Upper lobe of right lung (tissue), 1 donor: ENCODE data around the gene KRTAP22-1. TPM values are rescaled to one million over a fixed set of nuclear protein-coding genes. Genes with fewer than 3 reads are reported as not detected.

ENCODE experiments used
- ATAC-seq: fragments of 200-7000 bp; cut with Tn5 transposase; one replicate; pipeline ENCODE4 v1.9.1; 2020; ENCODE audit warnings: mild to moderate bottlenecking, moderate library complexity
- DNase-seq: peaks from one replicate; pipeline ENCODE4 v3.0.0-alpha.2; 2020
- H3K27ac ChIP-seq: fragments of 200-600 bp; one replicate; pipeline ENCODE4 v1.8.0; 2022
- H3K27me3 ChIP-seq: fragments of 200-600 bp; one replicate; pipeline ENCODE4 v1.8.0; 2022; ENCODE audit warnings: mild to moderate bottlenecking
- H3K36me3 ChIP-seq: fragments of 200-600 bp; one replicate; pipeline ENCODE4 v1.8.0; 2022
- H3K4me1 ChIP-seq: fragments of 200-600 bp; one replicate; pipeline ENCODE4 v1.8.0; 2022
- H3K4me3 ChIP-seq: fragments of 200-600 bp; one replicate; pipeline ENCODE4 v1.8.0; 2022; ENCODE audit warnings: mild to moderate bottlenecking
- H3K9me3 ChIP-seq: fragments of 200-600 bp; one replicate; pipeline ENCODE4 v1.8.0; 2022
- CTCF ChIP-seq: fragments of 200-600 bp; IDR thresholded peaks from one replicate; pipeline ENCODE4 v1.8.0; 2022; ENCODE audit warnings: antibody characterized with exemption
- intact Hi-C: fragments of 100-400 bp; cut with DNase I; formaldehyde crosslinking; loops from one replicate; pipeline ENCODE4 v1.11.0; 2022
- total RNA-seq: library from RNA; stranded (reverse); fragmentation: NEBNext Ultra II Directional; extraction: Animal tissue kit (Norgen Biotek cat#: 25700); gene quantifications from one replicate; pipeline ENCODE4 v1.2.1, GENCODE V29; 2021
- donor health status: DM: no; HTN: yes; CAD: no; lungs with severe emphysema.

The KRTAP22-1 gene
- total RNA-seq, 1 donor from 2014 or later, result not detected

- H3K4me3 ChIP-seq, result no peak overlapping the region
- no peak for DNase-seq
- H3K27ac ChIP-seq, result no peak overlapping the region
- no peak for TF ChIP-seq CTCF
- no peaks in the 10 kb centered on the region for H3K9me3 ChIP-seq
- no peaks in the 10 kb centered on the region for H3K36me3 ChIP-seq
- ATAC-seq, result no peak
- intact Hi-C loops, result no loop called here
- H3K4me1 ChIP-seq, result no peaks in the 10 kb centered on the region
- H3K27me3 ChIP-seq, result no peaks in the 10 kb centered on the region
Observed at GRCh38 chr21:30563072-30563471, 37.8 kb upstream of the KRTAP22-1 start.

- Histone ChIP-seq H3K27ac (no peak overlapping the region), H3K36me3 (no peaks in the 10 kb centered on the region), H3K27me3 (no peaks in the 10 kb centered on the region), H3K9me3 (no peaks in the 10 kb centered on the region), H3K4me1 (no peaks in the 10 kb centered on the region), H3K4me3 (no peak overlapping the region)
- no peak for TF ChIP-seq CTCF
- DNase-seq (no peak), ATAC-seq (no peak)
- intact Hi-C loops, result no loop called here
Observed at GRCh38 chr21:30563630-30564029, 37.3 kb upstream of the KRTAP22-1 start.

- intact Hi-C loops, result no loop called here
- Histone ChIP-seq H3K4me1 (no peaks in the 10 kb centered on the region), H3K4me3 (no peak overlapping the region), H3K27ac (no peak overlapping the region), H3K9me3 (no peaks in the 10 kb centered on the region), H3K27me3 (no peaks in the 10 kb centered on the region), H3K36me3 (no peaks in the 10 kb centered on the region)
- ATAC-seq (no peak), DNase-seq (no peak)
- no peak for TF ChIP-seq CTCF
Observed at GRCh38 chr21:30567617-30568016, 33.3 kb upstream of the KRTAP22-1 start.

GRCh38 chr21:30577766-30578165 lies 23.1 kb upstream of the KRTAP22-1 start:
- TF ChIP-seq CTCF, result no peak
- ATAC-seq, result no peak
- H3K36me3 ChIP-seq, result no peaks in the 10 kb centered on the region
- H3K4me3 ChIP-seq, result no peak overlapping the region
- no peak for DNase-seq
- H3K27ac ChIP-seq, result no peak overlapping the region
- H3K27me3 ChIP-seq, result no peaks in the 10 kb centered on the region
- intact Hi-C loops, result no loop called here
- H3K4me1 ChIP-seq, result no peaks in the 10 kb centered on the region
- H3K9me3 ChIP-seq, result no peaks in the 10 kb centered on the region

- H3K27ac ChIP-seq, result no peak overlapping the region
- H3K36me3 ChIP-seq, result no peaks in the 10 kb centered on the region
- no peaks in the 10 kb centered on the region for H3K27me3 ChIP-seq
- H3K4me1 ChIP-seq, result no peaks in the 10 kb centered on the region
- no peak for TF ChIP-seq CTCF
- ATAC-seq, result no peak
- no peak overlapping the region for H3K4me3 ChIP-seq
- intact Hi-C loops, result no loop called here
- no peaks in the 10 kb centered on the region for H3K9me3 ChIP-seq
- DNase-seq, result no peak
Observed at GRCh38 chr21:30579346-30579745, 21.5 kb upstream of the KRTAP22-1 start.

GRCh38 chr21:30580132-30580531 lies 20.8 kb upstream of the KRTAP22-1 start:
- no peak overlapping the region for H3K4me3 ChIP-seq
- H3K9me3 ChIP-seq, result no peaks in the 10 kb centered on the region
- no peaks in the 10 kb centered on the region for H3K4me1 ChIP-seq
- intact Hi-C loops, result no loop called here
- ATAC-seq, result no peak
- TF ChIP-seq CTCF, result no peak
- no peaks in the 10 kb centered on the region for H3K27me3 ChIP-seq
- no peaks in the 10 kb centered on the region for H3K36me3 ChIP-seq
- no peak for DNase-seq
- no peak overlapping the region for H3K27ac ChIP-seq
